Measurements from ENCODE around the gene SWAP70.

DNA sequence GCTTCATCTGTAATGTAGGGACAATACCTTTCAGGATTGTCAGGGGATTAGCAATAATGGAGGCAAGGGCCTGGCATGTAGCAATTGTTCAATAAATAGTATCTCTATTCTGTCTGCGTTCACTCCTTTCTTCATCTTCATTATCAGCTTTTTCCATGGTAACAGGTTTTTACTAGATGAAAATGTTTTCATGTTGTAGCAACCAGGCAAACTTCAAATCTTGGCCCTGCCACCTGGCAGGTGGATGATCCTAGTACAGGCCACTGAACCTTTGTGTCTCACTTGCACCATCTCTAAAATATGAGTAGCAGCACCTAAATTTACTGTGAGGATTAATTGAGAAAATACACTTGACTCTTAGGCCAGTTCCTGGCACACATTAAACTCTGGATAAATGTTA lies 83.4 kb downstream of the SWAP70 start:
- TF ChIP-seq BACH2 (CRISPR knock-in tag; IDR thresholded peaks at IDR 0.05; ENCODE audit: borderline replicate concordance) (no peak), ZFP3 (CRISPR knock-in tag; IDR thresholded peaks at IDR 0.05) (no peak), OSR1 (CRISPR knock-in tag; IDR thresholded peaks at IDR 0.05) (no peak)
- TF ChIP-seq, protein P1, sequence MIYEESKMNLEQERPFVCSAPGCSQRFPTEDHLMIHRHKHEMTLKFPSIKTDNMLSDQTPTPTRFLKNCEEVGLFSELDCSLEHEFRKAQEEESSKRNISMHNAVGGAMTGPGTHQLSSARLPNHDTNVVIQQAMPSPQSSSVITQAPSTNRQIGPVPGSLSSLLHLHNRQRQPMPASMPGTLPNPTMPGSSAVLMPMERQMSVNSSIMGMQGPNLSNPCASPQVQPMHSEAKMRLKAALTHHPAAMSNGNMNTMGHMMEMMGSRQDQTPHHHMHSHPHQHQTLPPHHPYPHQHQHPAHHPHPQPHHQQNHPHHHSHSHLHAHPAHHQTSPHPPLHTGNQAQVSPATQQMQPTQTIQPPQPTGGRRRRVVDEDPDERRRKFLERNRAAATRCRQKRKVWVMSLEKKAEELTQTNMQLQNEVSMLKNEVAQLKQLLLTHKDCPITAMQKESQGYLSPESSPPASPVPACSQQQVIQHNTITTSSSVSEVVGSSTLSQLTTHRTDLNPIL (CRISPR knock-in tag; IDR thresholded peaks at IDR 0.05; ENCODE audit: low read depth): no peak
